OCI-M2 (cell line): ENCODE measurements around the gene TNIP1.

Source experiments
- DNase-seq: peaks from one replicate; lab custom pipeline; 2025; ENCODE audit not compliant: unreplicated experiment; lab: John Stamatoyannopoulos, UW

Gene TNIP1

GRCh38 chr5:151041577-151042268, 39.1 kb downstream of the TNIP1 start:
- no peak for DNase-seq

- DNase-seq, result no peak
Observed at GRCh38 chr5:151040211-151040747, 40.6 kb downstream of the TNIP1 start.

GRCh38 chr5:151039665-151040064, 41.2 kb downstream of the TNIP1 start:
- no peak for DNase-seq

- no peak for DNase-seq
Observed at GRCh38 chr5:151038801-151039238, 42.0 kb downstream of the TNIP1 start.

GRCh38 chr5:151038412-151038745, 42.5 kb downstream of the TNIP1 start:
- DNase-seq, result no peak

- no peak for DNase-seq
Observed at GRCh38 chr5:151037561-151038411, 43.0 kb downstream of the TNIP1 start.

GRCh38 chr5:151036556-151036955, 44.3 kb downstream of the TNIP1 start:
- DNase-seq, result no peak

GRCh38 chr5:151034422-151035379, 46.1 kb downstream of the TNIP1 start:
- DNase-seq, result no peak

GRCh38 chr5:151033217-151033934, 47.5 kb downstream of the TNIP1 start:
- no peak for DNase-seq

- DNase-seq, result no peak
Observed at GRCh38 chr5:151031554-151031953, 49.3 kb downstream of the TNIP1 start.

- no peak for DNase-seq
Observed at GRCh38 chr5:151030379-151030778, 50.5 kb downstream of the TNIP1 start.

- no peak for DNase-seq
Observed at GRCh38 chr5:151030056-151030336, 50.8 kb downstream of the TNIP1 start.

- DNase-seq, result no peak
Observed at GRCh38 chr5:151029179-151030055, 51.4 kb downstream of the TNIP1 start.

- no peak for DNase-seq
Observed at GRCh38 chr5:151028717-151029116, 52.1 kb downstream of the TNIP1 start.

GRCh38 chr5:151027961-151028479, 52.8 kb downstream of the TNIP1 start:
- no peak for DNase-seq

GRCh38 chr5:151026679-151027078, 54.2 kb downstream of the TNIP1 start:
- DNase-seq, result no peak

- DNase-seq, result no peak
Observed at GRCh38 chr5:151026088-151026487, 54.7 kb downstream of the TNIP1 start.

GRCh38 chr5:151025250-151025606, 55.6 kb downstream of the TNIP1 start:
- no peak for DNase-seq

- no peak for DNase-seq
Observed at GRCh38 chr5:151024440-151025249, 56.2 kb downstream of the TNIP1 start.
